GM18909 (cell line): ENCODE measurements around the gene DNAJC6.
A peak's percentile ranks its signal among the peaks of the same experiment; 100 is the strongest.

Source experiments
- ATAC-seq: cut with Tn5 transposase; IDR thresholded peaks from one replicate; pipeline ENCODE4 v1.9.1; 2021; ENCODE audit warnings: mild to moderate bottlenecking; ENCODE audit not compliant: unreplicated experiment, poor library complexity

Gene DNAJC6

GRCh38 chr1:65309304-65310077 lies at the start of gene DNAJC6:
TSS of gene DNAJC6 (plus strand) at chr1:65309543. CDS start at chr1:65309746, 203 bp downstream.
- ATAC-seq, result peak; percentile 65

- no peak for ATAC-seq
Measured at GRCh38 chr1:65259816-65260215, 49.5 kb upstream of the DNAJC6 start.

GRCh38 chr1:65260851-65261473 lies 48.4 kb upstream of the DNAJC6 start:
- peak; percentile 54 for ATAC-seq

- ATAC-seq, result no peak
Measured at GRCh38 chr1:65263286-65263685, 46.1 kb upstream of the DNAJC6 start.

- no peak for ATAC-seq
Measured at GRCh38 chr1:65264197-65264929, 45.0 kb upstream of the DNAJC6 start.

- no peak for ATAC-seq
Measured at GRCh38 chr1:65265296-65265650, 44.1 kb upstream of the DNAJC6 start.

GRCh38 chr1:65265651-65266351 lies 43.5 kb upstream of the DNAJC6 start:
- peak; percentile 76 for ATAC-seq

GRCh38 chr1:65266476-65266875 lies 42.9 kb upstream of the DNAJC6 start:
- no peak for ATAC-seq

- no peak for ATAC-seq
Measured at GRCh38 chr1:65267271-65267670, 42.1 kb upstream of the DNAJC6 start.

- no peak for ATAC-seq
Measured at GRCh38 chr1:65267683-65268082, 41.7 kb upstream of the DNAJC6 start.

GRCh38 chr1:65269612-65270011 lies 39.7 kb upstream of the DNAJC6 start:
- ATAC-seq, result no peak

GRCh38 chr1:65276197-65276939 lies 33.0 kb upstream of the DNAJC6 start:
- ATAC-seq, result no peak

- ATAC-seq, result no peak
Measured at GRCh38 chr1:65277605-65278347, 31.6 kb upstream of the DNAJC6 start.

- ATAC-seq, result no peak
Measured at GRCh38 chr1:65278376-65279069, 30.8 kb upstream of the DNAJC6 start.

- ATAC-seq, result no peak
Measured at GRCh38 chr1:65279070-65279779, 30.1 kb upstream of the DNAJC6 start.

GRCh38 chr1:65281846-65282245 lies 27.5 kb upstream of the DNAJC6 start:
- ATAC-seq, result no peak

GRCh38 chr1:65284229-65284628 lies 25.1 kb upstream of the DNAJC6 start:
- no peak for ATAC-seq

GRCh38 chr1:65289449-65289848 lies 19.9 kb upstream of the DNAJC6 start:
- ATAC-seq, result peak; percentile 74
